CD4-positive, alpha-beta T cell treated with Interleukin-17A for 4 hours (primary cell): ENCODE data around the gene MKI67.

Source experiments
- DNase-seq: peaks from one replicate; pipeline ENCODE4 v3.0.0-alpha.2; 2020; ENCODE audit warnings: mixed read lengths

The MKI67 gene

DNA sequence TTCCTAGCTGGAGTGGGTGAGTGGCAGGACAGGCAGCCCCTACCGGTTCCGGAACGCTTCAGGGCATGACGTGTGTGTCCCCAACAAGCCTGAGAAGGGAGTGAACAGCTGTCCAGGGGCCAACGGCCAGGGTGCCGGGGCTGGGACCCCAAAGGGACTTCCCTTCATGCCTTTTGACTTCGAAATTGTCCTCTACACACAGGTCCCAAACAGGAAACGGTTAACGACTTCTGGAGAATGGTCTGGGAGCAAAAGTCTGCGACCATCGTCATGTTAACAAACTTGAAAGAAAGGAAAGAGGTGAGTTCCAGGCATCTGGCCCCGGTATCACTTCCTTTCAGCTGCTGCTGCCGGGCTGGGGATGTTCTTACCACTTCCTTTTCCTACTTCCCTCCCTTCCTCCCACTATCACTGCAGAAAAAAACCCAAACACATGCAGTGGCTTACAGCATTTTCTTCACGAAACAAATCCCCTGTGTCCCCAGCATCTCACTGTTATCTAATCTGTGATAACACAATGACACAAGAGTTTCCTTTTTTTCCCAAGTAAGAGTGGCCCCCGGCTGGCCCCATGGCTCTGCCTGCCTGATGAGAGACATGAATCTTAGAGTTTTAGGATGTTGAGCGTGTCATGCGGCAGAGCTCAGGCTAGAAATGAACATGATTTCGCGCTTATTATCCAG is 63.2 kb downstream of the MKI67 start:
- DNase-seq, result peak; percentile 67

GRCh38 chr10:128062331-128062880 is 63.8 kb downstream of the MKI67 start:
- no peak for DNase-seq

DNA sequence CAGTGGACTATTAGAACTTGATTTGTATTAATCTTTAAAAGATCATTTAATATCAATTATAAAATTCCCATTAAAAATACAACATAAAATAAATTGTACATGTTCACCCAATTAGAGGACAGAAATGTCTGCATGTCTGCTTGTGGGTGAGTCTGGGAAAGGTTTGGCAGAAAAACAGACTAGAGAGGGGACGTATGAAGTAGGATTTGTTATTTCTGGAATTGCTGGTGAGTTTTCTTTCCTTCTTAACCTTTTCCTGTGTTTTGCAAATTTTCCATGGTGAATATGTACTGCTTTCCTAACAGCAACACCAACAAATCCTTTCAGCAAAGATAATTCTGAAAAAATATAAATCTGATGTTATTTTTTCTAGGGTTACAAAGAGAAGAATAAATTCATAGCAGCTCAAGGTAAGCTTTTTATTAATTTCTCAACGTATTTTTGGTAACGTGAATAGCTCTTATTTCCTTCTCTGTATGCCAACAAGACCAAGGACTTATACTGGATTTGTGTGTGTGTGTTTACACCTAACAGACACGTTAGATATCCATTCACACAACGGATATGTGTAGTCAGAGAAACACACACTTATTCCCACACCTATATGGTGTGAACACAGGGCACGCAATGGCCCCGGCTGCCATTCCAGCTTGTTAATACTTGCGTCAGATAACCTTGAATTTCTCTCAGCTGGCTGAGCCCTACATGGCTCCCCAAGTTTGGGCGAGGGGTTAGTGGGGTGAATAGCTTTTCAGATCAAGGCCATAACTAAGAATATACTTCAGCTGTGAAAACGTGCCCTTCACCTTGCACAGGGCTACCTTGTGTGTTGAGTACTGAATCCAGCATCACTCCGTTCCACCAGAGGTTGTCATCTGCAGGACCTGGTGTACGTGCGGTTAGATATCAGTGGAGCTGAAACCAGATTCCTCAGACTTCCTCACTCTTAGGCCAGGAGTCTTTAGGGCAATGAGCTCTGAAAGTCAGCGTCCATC is 64.6 kb downstream of the MKI67 start:
- DNase-seq, result no peak

GRCh38 chr10:128060341-128061250 is 65.6 kb downstream of the MKI67 start:
- DNase-seq, result no peak

DNA sequence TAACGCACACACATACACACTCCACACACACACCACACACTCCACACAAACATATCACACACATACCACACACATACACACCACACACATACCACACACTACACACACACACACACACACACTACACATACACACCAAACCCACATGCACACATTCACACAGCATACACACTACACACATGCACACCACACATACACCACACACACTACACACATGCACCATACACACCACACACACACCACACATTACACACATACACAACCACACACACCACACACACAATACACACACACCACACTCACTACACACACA is 66.3 kb downstream of the MKI67 start:
- DNase-seq, result no peak

- DNase-seq, result peak; percentile 29
Observed at GRCh38 chr10:128059266-128059981, 66.8 kb downstream of the MKI67 start.

DNA sequence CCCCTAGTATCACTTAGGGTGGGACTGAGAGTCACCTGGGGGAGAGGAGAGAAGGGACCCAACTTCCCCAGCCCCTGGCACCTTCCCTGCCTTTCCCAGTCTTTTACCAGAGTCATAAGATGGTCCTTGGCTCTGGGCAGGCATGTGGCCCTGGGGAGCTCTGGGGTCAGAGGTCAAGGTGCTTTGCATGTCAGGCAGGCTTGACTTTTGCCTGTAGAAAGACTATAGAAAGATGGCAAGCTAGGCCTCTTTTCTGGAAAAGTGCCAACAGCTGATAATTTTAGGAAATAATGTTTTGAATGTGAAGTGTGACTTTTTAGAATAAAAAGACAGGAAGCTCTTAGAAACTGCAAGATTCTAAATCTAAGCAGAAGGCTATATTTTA is 67.5 kb downstream of the MKI67 start:
- no peak for DNase-seq

DNA sequence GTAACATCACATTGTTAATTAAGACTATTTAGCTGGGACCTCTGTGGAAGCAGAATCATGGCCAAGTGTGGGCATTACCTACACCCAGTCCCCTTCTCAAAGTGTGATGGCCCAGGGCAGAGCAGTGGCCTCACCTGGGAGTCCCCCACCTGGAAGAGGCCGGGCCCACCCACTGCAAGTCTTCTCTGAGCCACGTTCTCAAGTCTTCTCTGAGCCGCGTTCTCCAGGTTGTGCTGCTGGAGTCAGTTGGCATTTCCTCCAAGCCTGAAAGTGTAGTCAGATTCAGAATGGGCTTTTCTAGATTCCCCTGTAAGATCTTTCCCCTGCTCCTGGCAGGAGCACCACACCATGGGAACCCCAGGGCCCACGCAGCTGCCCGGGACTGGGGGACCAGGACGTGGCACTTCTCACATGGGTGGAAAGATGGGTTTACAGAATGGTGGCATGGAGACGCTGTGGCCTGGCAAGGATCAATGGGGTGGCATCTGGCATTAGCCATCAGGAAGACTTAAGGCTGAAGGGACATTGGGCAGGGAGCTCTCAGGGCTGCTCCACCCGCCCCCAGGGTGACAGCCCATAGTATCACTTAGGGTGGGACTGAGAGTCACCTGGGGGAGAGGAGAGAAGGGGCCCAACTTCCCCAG is 68.0 kb downstream of the MKI67 start:
- no peak for DNase-seq

DNA sequence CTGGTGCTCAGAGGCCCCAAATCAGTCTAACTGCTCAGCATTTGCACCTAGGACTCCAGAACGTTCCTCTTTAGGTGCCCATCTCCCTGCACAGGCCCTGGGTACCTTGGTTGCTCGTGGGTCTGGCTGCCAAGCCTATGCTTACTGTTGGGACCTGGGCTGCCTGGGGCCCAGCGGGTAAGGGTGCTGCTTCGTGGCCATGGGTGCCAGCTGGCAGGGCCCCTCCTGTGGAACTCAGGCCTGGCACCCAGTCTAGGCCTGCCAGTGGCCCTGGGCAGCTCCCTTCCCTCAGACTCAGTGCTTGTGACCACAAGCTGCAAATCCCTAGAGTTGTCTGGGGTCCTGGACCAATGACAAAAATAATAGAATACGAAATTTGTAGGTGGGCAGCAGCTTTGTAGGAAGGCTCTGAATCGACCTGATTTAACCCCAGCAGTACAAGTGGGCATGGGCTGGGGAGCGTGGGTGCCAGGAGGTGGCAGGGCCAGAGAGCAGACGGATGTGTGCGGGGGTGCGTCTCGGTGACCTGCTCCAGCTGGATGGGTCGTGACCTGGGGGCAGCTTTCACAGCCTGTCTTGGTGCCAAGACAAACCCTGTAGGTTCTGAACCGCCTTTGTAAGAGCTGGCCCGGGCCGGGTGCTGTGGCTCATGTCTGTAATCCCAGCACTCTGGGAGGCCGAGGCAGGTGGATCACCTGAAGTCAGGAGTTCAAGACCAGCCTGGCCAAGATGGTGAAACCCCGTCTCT is 69.7 kb downstream of the MKI67 start:
- no peak for DNase-seq

GRCh38 chr10:128055061-128055868 is 71.0 kb downstream of the MKI67 start:
- DNase-seq, result no peak

GRCh38 chr10:128054163-128054970 is 71.9 kb downstream of the MKI67 start:
- no peak for DNase-seq

- DNase-seq, result no peak
Observed at GRCh38 chr10:128053356-128053755, 72.9 kb downstream of the MKI67 start.

DNA sequence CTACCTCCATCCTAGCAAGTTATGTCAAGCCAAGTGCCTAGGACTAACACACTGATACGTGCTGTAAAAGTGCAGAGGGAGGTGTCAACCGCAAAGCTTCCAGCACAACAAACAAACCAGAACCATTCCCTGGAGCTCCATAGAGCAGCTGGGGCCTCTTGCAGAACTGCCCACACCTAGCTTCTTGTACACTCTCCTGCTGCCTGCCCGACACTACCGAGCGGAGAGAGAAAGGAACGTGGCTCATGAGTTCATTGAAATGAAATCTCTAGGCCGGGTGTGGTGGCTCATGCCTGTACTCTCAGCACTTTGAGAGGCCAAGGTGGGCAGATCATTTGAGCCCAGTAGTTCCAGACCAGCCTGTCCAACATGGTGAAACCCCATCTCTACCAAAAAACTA is 73.5 kb downstream of the MKI67 start:
- DNase-seq, result no peak

- DNase-seq, result no peak
Observed at GRCh38 chr10:128051548-128051947, 74.7 kb downstream of the MKI67 start.

DNA sequence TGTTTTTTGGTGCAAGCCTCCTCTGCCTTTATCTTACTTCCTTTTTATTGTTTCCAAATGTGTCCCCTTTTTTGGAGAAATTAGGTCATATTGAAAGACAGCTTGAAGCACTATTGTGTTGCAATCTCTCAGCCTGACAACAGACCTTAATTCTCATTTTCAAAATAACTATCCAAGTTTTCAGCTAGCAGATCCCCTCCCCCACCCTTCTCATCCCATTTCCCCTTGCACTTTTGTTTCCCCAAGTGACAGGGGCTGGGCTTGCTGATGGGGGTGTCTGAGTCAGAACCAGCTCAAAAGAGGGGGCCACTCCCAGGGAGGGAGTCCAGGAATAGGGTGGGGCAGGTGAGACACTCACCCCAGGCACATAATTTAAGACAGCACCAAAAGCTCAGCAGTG is 75.3 kb downstream of the MKI67 start:
- no peak for DNase-seq

- no peak for DNase-seq
Observed at GRCh38 chr10:128050121-128050516, 76.1 kb downstream of the MKI67 start.

DNA sequence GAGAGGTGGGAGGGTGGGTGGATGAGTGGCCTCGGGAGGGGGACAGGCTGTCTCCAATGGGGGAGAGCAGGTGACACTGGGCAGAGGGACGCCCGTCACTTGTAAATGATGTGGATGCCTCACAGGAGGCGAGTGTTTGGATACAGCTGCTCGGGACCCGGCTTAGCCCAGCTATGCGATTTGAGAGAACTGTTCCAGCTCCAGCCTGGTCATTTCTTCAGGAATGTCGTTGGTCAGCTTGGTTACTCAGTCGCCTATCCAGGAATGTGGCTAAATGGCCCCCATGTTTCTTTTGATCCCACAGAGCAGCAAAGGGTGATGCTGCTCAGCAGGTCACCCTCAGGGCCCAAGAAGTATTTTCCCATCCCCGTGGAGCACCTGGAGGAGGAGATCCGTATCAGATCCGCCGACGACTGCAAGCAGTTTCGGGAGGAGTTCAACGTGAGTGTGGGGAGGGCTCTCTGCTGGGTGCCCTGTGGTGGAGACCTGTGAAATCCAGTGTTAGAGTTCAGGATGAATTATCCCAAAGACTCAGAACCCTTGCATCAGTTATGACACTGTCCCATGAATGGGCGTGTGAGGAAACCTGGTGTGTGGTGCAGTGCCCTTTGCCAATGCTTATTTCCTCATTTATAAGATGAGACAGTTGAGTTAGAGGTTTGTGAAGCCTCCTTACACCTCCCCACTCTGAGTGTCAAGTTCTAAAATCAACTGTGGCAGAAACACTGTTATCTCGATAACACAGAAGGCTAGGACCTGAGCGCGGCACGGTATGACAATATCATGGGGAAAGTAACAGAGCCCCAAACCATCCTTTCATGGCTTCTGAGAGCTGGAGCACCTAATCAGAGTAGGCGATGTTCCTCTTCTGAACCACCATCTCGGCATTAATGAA is 76.8 kb downstream of the MKI67 start:
- DNase-seq, result no peak

DNA sequence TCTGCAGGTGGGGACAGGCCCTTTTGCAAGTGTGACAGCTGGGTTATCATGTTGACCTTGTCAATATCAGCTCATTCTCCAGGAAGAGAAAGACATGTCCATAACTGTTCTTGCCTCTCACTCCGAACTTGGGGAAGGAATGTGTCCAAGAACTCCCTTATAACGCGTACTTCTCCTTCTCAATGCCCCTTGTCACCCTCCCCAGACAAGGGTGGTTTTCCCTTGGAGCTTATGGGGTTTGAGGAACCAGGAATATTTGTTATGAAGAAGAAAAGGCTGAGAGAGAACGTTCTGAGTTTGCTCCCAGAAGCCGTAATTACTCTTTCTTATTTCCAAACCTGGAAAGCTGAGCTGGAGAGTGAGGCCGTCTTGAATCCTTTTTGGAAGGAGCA is 77.4 kb downstream of the MKI67 start:
- DNase-seq, result no peak
